Neural cell (in vitro differentiated cells): ENCODE results near the gene CSF2RB. TPM values are rescaled to one million over a fixed set of nuclear protein-coding genes. Genes with fewer than 3 reads are reported as not detected.

Experiments
- H2AFZ ChIP-seq: fragments of 200-600, 300-800 bp; sonication (generic), shearing (Covaris generic); 2 replicates; pipeline ENCODE4 v1.6.0; 2014; ENCODE audit warnings: low read depth, mild to moderate bottlenecking, antibody characterized with exemption, low read length, moderate library complexity
- H3F3A ChIP-seq: fragments of 200-600 bp; shearing (Covaris generic); 2 replicates; pipeline ENCODE4 v1.6.1; 2016; ENCODE audit warnings: mild to moderate bottlenecking, moderate library complexity, mixed read lengths, antibody characterized with exemption, low read length; ENCODE audit not compliant: insufficient read depth, poor library complexity, severe bottlenecking
- H3K27ac ChIP-seq: fragments of 200-600, 300-800 bp; sonication (generic), shearing (Covaris generic); 2 replicates; pipeline ENCODE4 v1.5.1; 2014; ENCODE audit warnings: mild to moderate bottlenecking, low read length, moderate library complexity
- H3K27me3 ChIP-seq: fragments of 300-800, 200-600 bp; sonication (generic), shearing (Covaris generic); 2 replicates; pipeline ENCODE4 v1.6.0; 2014; ENCODE audit warnings: mild to moderate bottlenecking, low read depth, low read length, moderate library complexity; ENCODE audit not compliant: insufficient read depth
- H3K36me3 ChIP-seq: fragments of 300-800, 200-600 bp; sonication (generic), shearing (Covaris generic); 2 replicates; pipeline ENCODE4 v1.5.1; 2014; ENCODE audit warnings: mild to moderate bottlenecking, antibody characterized with exemption, low read length, moderate library complexity; ENCODE audit not compliant: insufficient read depth
- H3K4me2 ChIP-seq: fragments of 300-800, 200-600 bp; sonication (generic), shearing (Covaris generic); 2 replicates; pipeline ENCODE4 v1.6.0; 2014; ENCODE audit warnings: mild to moderate bottlenecking, low read length
- H3K4me3 ChIP-seq: fragments of 300-800, 200-600 bp; sonication (generic), shearing (Covaris generic); 2 replicates; pipeline ENCODE4 v1.5.1; 2014; ENCODE audit warnings: mild to moderate bottlenecking, low read length, moderate library complexity
- H3K79me2 ChIP-seq: fragments of 200-600 bp; shearing (Covaris generic); replicated peaks from 2 replicates; pipeline ENCODE4 v1.6.0; 2014; ENCODE audit warnings: mild to moderate bottlenecking, low read length, moderate library complexity; ENCODE audit not compliant: insufficient read depth
- H3K9ac ChIP-seq: fragments of 300-800, 200-600 bp; sonication (generic), shearing (Covaris generic); 2 replicates; pipeline ENCODE4 v1.6.1; 2016; ENCODE audit warnings: mild to moderate bottlenecking, low read length, mixed read lengths
- H3K9me2 ChIP-seq: fragments of 200-600 bp; shearing (Covaris generic); 2 replicates; pipeline ENCODE4 v1.6.1; 2016; ENCODE audit warnings: mild to moderate bottlenecking, low read length, mixed read lengths; ENCODE audit not compliant: insufficient read depth
- H3K9me3 ChIP-seq: fragments of 200-600, 300-800 bp; sonication (generic), shearing (Covaris generic); 2 replicates; pipeline ENCODE4 v1.6.1; 2016; ENCODE audit warnings: mild to moderate bottlenecking, mixed run types, low read length, moderate library complexity, mixed read lengths
- H4K20me1 ChIP-seq: fragments of 200-600 bp; shearing (Covaris generic); 2 replicates; pipeline ENCODE4 v1.6.1; 2016; ENCODE audit warnings: mild to moderate bottlenecking, mixed run types; ENCODE audit not compliant: insufficient read depth
- EP300 ChIP-seq: fragments of 450-650 bp; conservative IDR thresholded peaks from 2 replicates; pipeline ENCODE4 v1.6.1; 2014; ENCODE audit warnings: antibody characterized with exemption, mild to moderate bottlenecking, moderate library complexity; ENCODE audit not compliant: poor library complexity, severe bottlenecking
- EZH2 ChIP-seq: fragments of 200-600, 300-800 bp; shearing (Covaris generic), sonication (generic); IDR thresholded peaks from 2 replicates; pipeline ENCODE4 v1.6.1; 2014; ENCODE audit warnings: antibody characterized with exemption, low read length, borderline replicate concordance, mild to moderate bottlenecking; ENCODE audit not compliant: insufficient read depth, poor library complexity, severe bottlenecking
- MXI1 ChIP-seq: fragments of 450-650 bp; conservative IDR thresholded peaks from 2 replicates; pipeline ENCODE4 v1.6.1; 2014; ENCODE audit warnings: antibody characterized with exemption, mild to moderate bottlenecking; ENCODE audit not compliant: poor library complexity, severe bottlenecking
- POLR2AphosphoS5 ChIP-seq: IDR thresholded peaks from 2 replicates; pipeline ENCODE4 v1.6.1; 2012
- RAD21 ChIP-seq: fragments of 450-650 bp; conservative IDR thresholded peaks from 2 replicates; pipeline ENCODE4 v1.6.1; 2014; ENCODE audit warnings: antibody characterized with exemption, mild to moderate bottlenecking, moderate library complexity
- SMC3 ChIP-seq: fragments of 450-650 bp; conservative IDR thresholded peaks from 2 replicates; pipeline ENCODE4 v1.6.1; 2014; ENCODE audit warnings: antibody characterized with exemption, mild to moderate bottlenecking, moderate library complexity; ENCODE audit not compliant: poor library complexity
- TAF1 ChIP-seq: IDR thresholded peaks from 2 replicates; pipeline ENCODE4 v1.6.1; 2012; ENCODE audit warnings: low read depth
- polyA plus RNA-seq: library from polyadenylated mRNA; depleted of rRNA; stranded (reverse); fragments of >200 nt; gene quantifications from 2 replicates; pipeline ENCODE4 v1.2.3, GENCODE V29; 2014
- TF ChIP-seq, protein P1 (sequence below): fragments of 450-650 bp; IDR thresholded peaks from 2 replicates; pipeline ENCODE4 v1.5.1; 2014; ENCODE audit warnings: antibody characterized with exemption, mild to moderate bottlenecking, moderate library complexity; ENCODE audit not compliant: poor library complexity, severe bottlenecking
- TF ChIP-seq, protein P2 (sequence below): IDR thresholded peaks from 2 replicates; pipeline ENCODE4 v1.6.1; 2012; ENCODE audit warnings: borderline replicate concordance

The CSF2RB gene
- polyA plus RNA-seq, 1 donor from 2014 or later, result not detected

DNA sequence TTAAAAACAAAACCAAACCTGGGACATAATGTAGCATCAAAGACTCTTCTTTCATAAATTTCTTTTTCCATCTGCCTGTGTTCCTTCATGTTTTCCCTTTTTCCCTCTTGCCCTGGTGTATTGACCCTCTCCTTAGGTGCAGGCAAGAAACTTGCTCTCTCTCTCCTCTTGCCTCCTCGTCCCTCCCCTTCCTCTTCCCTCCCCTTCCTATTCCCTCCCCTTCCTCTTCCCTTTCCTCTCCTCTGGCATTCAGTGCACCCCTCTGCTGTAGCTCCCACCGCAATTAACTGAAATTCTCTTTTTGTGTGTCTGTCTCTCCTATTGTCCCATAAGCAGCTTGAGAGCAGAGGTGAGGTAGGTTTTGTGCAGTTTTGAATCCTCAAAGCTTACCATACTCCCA lies 49.9 kb downstream of the CSF2RB start:
- TF ChIP-seq EP300 (no peak), POLR2AphosphoS5 (no peak), TAF1 (no peak), EZH2 (no peak), SMC3 (no peak), RAD21 (no peak), MXI1 (no peak)
- TF ChIP-seq, protein P1, sequence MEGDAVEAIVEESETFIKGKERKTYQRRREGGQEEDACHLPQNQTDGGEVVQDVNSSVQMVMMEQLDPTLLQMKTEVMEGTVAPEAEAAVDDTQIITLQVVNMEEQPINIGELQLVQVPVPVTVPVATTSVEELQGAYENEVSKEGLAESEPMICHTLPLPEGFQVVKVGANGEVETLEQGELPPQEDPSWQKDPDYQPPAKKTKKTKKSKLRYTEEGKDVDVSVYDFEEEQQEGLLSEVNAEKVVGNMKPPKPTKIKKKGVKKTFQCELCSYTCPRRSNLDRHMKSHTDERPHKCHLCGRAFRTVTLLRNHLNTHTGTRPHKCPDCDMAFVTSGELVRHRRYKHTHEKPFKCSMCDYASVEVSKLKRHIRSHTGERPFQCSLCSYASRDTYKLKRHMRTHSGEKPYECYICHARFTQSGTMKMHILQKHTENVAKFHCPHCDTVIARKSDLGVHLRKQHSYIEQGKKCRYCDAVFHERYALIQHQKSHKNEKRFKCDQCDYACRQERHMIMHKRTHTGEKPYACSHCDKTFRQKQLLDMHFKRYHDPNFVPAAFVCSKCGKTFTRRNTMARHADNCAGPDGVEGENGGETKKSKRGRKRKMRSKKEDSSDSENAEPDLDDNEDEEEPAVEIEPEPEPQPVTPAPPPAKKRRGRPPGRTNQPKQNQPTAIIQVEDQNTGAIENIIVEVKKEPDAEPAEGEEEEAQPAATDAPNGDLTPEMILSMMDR, result no peak
- TF ChIP-seq, protein P2, sequence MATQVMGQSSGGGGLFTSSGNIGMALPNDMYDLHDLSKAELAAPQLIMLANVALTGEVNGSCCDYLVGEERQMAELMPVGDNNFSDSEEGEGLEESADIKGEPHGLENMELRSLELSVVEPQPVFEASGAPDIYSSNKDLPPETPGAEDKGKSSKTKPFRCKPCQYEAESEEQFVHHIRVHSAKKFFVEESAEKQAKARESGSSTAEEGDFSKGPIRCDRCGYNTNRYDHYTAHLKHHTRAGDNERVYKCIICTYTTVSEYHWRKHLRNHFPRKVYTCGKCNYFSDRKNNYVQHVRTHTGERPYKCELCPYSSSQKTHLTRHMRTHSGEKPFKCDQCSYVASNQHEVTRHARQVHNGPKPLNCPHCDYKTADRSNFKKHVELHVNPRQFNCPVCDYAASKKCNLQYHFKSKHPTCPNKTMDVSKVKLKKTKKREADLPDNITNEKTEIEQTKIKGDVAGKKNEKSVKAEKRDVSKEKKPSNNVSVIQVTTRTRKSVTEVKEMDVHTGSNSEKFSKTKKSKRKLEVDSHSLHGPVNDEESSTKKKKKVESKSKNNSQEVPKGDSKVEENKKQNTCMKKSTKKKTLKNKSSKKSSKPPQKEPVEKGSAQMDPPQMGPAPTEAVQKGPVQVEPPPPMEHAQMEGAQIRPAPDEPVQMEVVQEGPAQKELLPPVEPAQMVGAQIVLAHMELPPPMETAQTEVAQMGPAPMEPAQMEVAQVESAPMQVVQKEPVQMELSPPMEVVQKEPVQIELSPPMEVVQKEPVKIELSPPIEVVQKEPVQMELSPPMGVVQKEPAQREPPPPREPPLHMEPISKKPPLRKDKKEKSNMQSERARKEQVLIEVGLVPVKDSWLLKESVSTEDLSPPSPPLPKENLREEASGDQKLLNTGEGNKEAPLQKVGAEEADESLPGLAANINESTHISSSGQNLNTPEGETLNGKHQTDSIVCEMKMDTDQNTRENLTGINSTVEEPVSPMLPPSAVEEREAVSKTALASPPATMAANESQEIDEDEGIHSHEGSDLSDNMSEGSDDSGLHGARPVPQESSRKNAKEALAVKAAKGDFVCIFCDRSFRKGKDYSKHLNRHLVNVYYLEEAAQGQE, result no peak
- no peaks in the 10 kb centered on the region for H3K9me2 ChIP-seq
- H3K36me3 ChIP-seq, result no peaks in the 10 kb centered on the region
- H2AFZ ChIP-seq, result no peak overlapping the region
- H3K9ac ChIP-seq, result no peak overlapping the region
- no peaks in the 10 kb centered on the region for H3K79me2 ChIP-seq
- no peaks in the 10 kb centered on the region for H3K27me3 ChIP-seq
- H3K9me3 ChIP-seq, result no peaks in the 10 kb centered on the region
- H3K4me2 ChIP-seq, result no peak overlapping the region
- H3K4me3 ChIP-seq, result no peak overlapping the region
- H4K20me1 ChIP-seq, result no peaks in the 10 kb centered on the region
- no peaks in the 10 kb centered on the region for H3F3A ChIP-seq
- H3K27ac ChIP-seq, result no peak overlapping the region

DNA sequence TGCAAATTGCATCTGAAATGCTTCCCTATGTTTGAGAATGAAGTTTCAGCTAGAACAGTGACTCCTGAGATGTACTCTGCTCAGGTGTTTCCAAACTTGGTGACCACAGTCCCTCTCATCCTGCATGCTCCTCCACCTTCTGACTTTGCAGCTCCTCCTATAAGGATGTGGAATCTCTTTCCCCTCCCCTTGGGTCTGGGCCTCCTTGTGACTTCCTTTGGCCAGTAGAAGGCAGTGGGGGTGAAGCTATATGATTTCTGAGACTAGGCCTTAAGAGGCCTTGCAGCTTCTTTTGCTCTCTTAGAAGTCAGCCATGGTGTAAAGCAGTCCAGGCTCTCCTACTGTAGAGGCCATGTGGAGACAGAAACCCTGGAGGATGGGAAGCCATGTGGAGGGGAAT lies 50.7 kb downstream of the CSF2RB start:
- no peak for TF ChIP-seq POLR2AphosphoS5
- TF ChIP-seq EP300, result no peak
- no peak for TF ChIP-seq MXI1
- no peak for TF ChIP-seq SMC3
- TF ChIP-seq, protein P2, result no peak
- no peak for TF ChIP-seq TAF1
- TF ChIP-seq EZH2, result no peak
- TF ChIP-seq, protein P1, result no peak
- TF ChIP-seq RAD21, result no peak
- H3K4me2 ChIP-seq, result no peak overlapping the region
- H3F3A ChIP-seq, result no peaks in the 10 kb centered on the region
- no peaks in the 10 kb centered on the region for H3K79me2 ChIP-seq
- H2AFZ ChIP-seq, result no peak overlapping the region
- H3K27ac ChIP-seq, result no peak overlapping the region
- H3K9me2 ChIP-seq, result no peaks in the 10 kb centered on the region
- no peaks in the 10 kb centered on the region for H3K9me3 ChIP-seq
- no peak overlapping the region for H3K4me3 ChIP-seq
- H3K9ac ChIP-seq, result no peak overlapping the region
- no peaks in the 10 kb centered on the region for H3K27me3 ChIP-seq
- no peaks in the 10 kb centered on the region for H3K36me3 ChIP-seq
- H4K20me1 ChIP-seq, result no peaks in the 10 kb centered on the region
